ENCODE results near the gene ATP5IF1. TPM values are rescaled to one million over a fixed set of nuclear protein-coding genes. Genes with fewer than 3 reads are reported as not detected.

ATP5IF1 gene
- total RNA-seq, 1 experiment from 2014 or later = 225 TPM

GRCh38 chr1:28208818-28209441, 27.0 kb upstream of the ATP5IF1 start:
- Histone ChIP-seq H3K36me3 (peaks cover 85% of the 10 kb centered on the region), H3K27me3 (replicated peaks) (no peaks in the 10 kb centered on the region), H3K9me3 (replicated peaks) (no peaks in the 10 kb centered on the region), H3K4me1 (replicated peaks) (no peaks in the 10 kb centered on the region), H3K27ac (no peak overlapping the region), H3K4me3 (no peak overlapping the region)
- peak; percentile 65 to 66 for DNase-seq (ENCODE audit: low read depth in 1 of 2, low spot score in 2 of 2)

- Histone ChIP-seq H3K9me3 (replicated peaks) (no peaks in the 10 kb centered on the region), H3K4me3 (no peak overlapping the region), H3K27ac (no peak overlapping the region), H3K27me3 (replicated peaks) (no peaks in the 10 kb centered on the region), H3K36me3 (peaks cover 85% of the 10 kb centered on the region), H3K4me1 (replicated peaks) (no peaks in the 10 kb centered on the region)
- DNase-seq (ENCODE audit: low read depth in 1 of 2, low spot score in 2 of 2) = no peak
Measured at GRCh38 chr1:28209700-28210099, 26.2 kb upstream of the ATP5IF1 start.

GRCh38 chr1:28213315-28213714, 22.6 kb upstream of the ATP5IF1 start:
- Histone ChIP-seq H3K9me3 (replicated peaks) (no peaks in the 10 kb centered on the region), H3K36me3 (peaks cover 59% of the 10 kb centered on the region), H3K27me3 (replicated peaks) (no peaks in the 10 kb centered on the region), H3K27ac (no peak overlapping the region), H3K4me1 (replicated peaks) (no peaks in the 10 kb centered on the region), H3K4me3 (no peak overlapping the region)
- no peak for DNase-seq (ENCODE audit: low read depth in 1 of 2, low spot score in 2 of 2)

- Histone ChIP-seq H3K27ac (no peak overlapping the region), H3K36me3 (peaks cover 68% of the 10 kb centered on the region), H3K27me3 (replicated peaks) (no peaks in the 10 kb centered on the region), H3K4me3 (no peak overlapping the region), H3K9me3 (replicated peaks) (no peaks in the 10 kb centered on the region), H3K4me1 (replicated peaks) (peaks cover 10% of the 10 kb centered on the region)
- DNase-seq (ENCODE audit: low read depth in 1 of 2, low spot score in 2 of 2) = no peak
Measured at GRCh38 chr1:28229089-28229488, 6.8 kb upstream of the ATP5IF1 start.

- no peaks in the 10 kb centered on the region for H3K27me3 ChIP-seq (replicated peaks)
- no peak overlapping the region for H3K4me3 ChIP-seq
- H3K27ac ChIP-seq = no peak overlapping the region
- H3K9me3 ChIP-seq (replicated peaks) = no peaks in the 10 kb centered on the region
- DNase-seq (ENCODE audit: low read depth in 1 of 2, low spot score in 2 of 2) = no peak
- H3K36me3 ChIP-seq = peaks cover 58% of the 10 kb centered on the region
- peaks cover 12% of the 10 kb centered on the region for H3K4me1 ChIP-seq (replicated peaks)
Measured at GRCh38 chr1:28229996-28230395, 5.9 kb upstream of the ATP5IF1 start.

- peak within 1 kb of the TSS; percentile 78 for H3K4me3 ChIP-seq
- peak; percentile 78 to 94 for DNase-seq (ENCODE audit: low read depth in 1 of 2, low spot score in 2 of 2)
- H3K9me3 ChIP-seq (replicated peaks) = no peaks in the 10 kb centered on the region
- H3K27me3 ChIP-seq (replicated peaks) = no peaks in the 10 kb centered on the region
- H3K36me3 ChIP-seq = peaks cover 44% of the 10 kb centered on the region
- H3K27ac ChIP-seq = peak within 1 kb of the TSS; percentile 51
- H3K4me1 ChIP-seq (replicated peaks) = peaks cover 24% of the 10 kb centered on the region
Measured at GRCh38 chr1:28232558-28233263, 3.2 kb upstream of the ATP5IF1 start, which contains the start of gene DNAJC8. TSS of gene DNAJC8 (minus strand) at chr1:28233029. CDS start at chr1:28232998, 31 bp downstream.

- Histone ChIP-seq H3K27me3 (replicated peaks) (no peaks in the 10 kb centered on the region), H3K4me3 (peak overlapping the region; percentile 78), H3K9me3 (replicated peaks) (no peaks in the 10 kb centered on the region), H3K27ac (no peak overlapping the region), H3K4me1 (replicated peaks) (peaks cover 24% of the 10 kb centered on the region), H3K36me3 (peaks cover 46% of the 10 kb centered on the region)
- DNase-seq (ENCODE audit: low read depth in 1 of 2, low spot score in 2 of 2) = no peak
Measured at GRCh38 chr1:28233264-28233606, 2.7 kb upstream of the ATP5IF1 start.

- Histone ChIP-seq H3K27me3 (replicated peaks) (no peaks in the 10 kb centered on the region), H3K36me3 (peaks cover 21% of the 10 kb centered on the region), H3K9me3 (replicated peaks) (no peaks in the 10 kb centered on the region), H3K4me3 (peak overlapping the region; percentile 68), H3K27ac (no peak overlapping the region), H3K4me1 (replicated peaks) (peaks cover 18% of the 10 kb centered on the region)
- DNase-seq (ENCODE audit: low read depth in 1 of 2, low spot score in 2 of 2) = no peak
Measured at GRCh38 chr1:28236656-28237322, 865 bp downstream of the ATP5IF1 start.

GRCh38 chr1:28239004-28239403, 3.1 kb downstream of the ATP5IF1 start:
- no peaks in the 10 kb centered on the region for H3K9me3 ChIP-seq (replicated peaks)

GRCh38 chr1:28240024-28240423, 4.1 kb downstream of the ATP5IF1 start:
- Histone ChIP-seq H3K4me1 (replicated peaks) (peaks cover 12% of the 10 kb centered on the region), H3K27me3 (replicated peaks) (no peaks in the 10 kb centered on the region), H3K27ac (no peak overlapping the region), H3K36me3 (peaks cover 16% of the 10 kb centered on the region), H3K9me3 (replicated peaks) (no peaks in the 10 kb centered on the region), H3K4me3 (no peak overlapping the region)
- DNase-seq (ENCODE audit: low read depth in 1 of 2, low spot score in 2 of 2) = no peak

More at GRCh38 chr1:28239004-28239403, 3.1 kb downstream of the ATP5IF1 start:
- Histone ChIP-seq H3K27me3 (replicated peaks) (no peaks in the 10 kb centered on the region), H3K36me3 (peaks cover 16% of the 10 kb centered on the region), H3K4me1 (replicated peaks) (peaks cover 14% of the 10 kb centered on the region), H3K27ac (no peak overlapping the region), H3K4me3 (no peak overlapping the region)
- DNase-seq (ENCODE audit: low read depth in 1 of 2, low spot score in 2 of 2) = no peak

- peaks cover 13% of the 10 kb centered on the region for H3K36me3 ChIP-seq
- H3K4me3 ChIP-seq = no peak overlapping the region
- H3K9me3 ChIP-seq (replicated peaks) = no peaks in the 10 kb centered on the region
- H3K27me3 ChIP-seq (replicated peaks) = no peaks in the 10 kb centered on the region
- DNase-seq (ENCODE audit: low read depth in 1 of 2, low spot score in 2 of 2) = no peak
- H3K4me1 ChIP-seq (replicated peaks) = peaks cover 5% of the 10 kb centered on the region
- no peak overlapping the region for H3K27ac ChIP-seq
Measured at GRCh38 chr1:28241638-28242241, 5.8 kb downstream of the ATP5IF1 start.

GRCh38 chr1:28243685-28244311, 7.9 kb downstream of the ATP5IF1 start:
- Histone ChIP-seq H3K9me3 (replicated peaks) (no peaks in the 10 kb centered on the region), H3K36me3 (no peaks in the 10 kb centered on the region), H3K27ac (no peak overlapping the region), H3K4me1 (replicated peaks) (peaks cover 14% of the 10 kb centered on the region), H3K27me3 (replicated peaks) (no peaks in the 10 kb centered on the region), H3K4me3 (no peak overlapping the region)
- no peak for DNase-seq (ENCODE audit: low read depth in 1 of 2, low spot score in 2 of 2)

GRCh38 chr1:28244549-28245251, 8.8 kb downstream of the ATP5IF1 start:
- H3K36me3 ChIP-seq = no peaks in the 10 kb centered on the region
- no peak for DNase-seq (ENCODE audit: low read depth in 1 of 2, low spot score in 2 of 2)
- no peaks in the 10 kb centered on the region for H3K27me3 ChIP-seq (replicated peaks)
- no peaks in the 10 kb centered on the region for H3K9me3 ChIP-seq (replicated peaks)
- no peak overlapping the region for H3K4me3 ChIP-seq
- H3K4me1 ChIP-seq (replicated peaks) = peaks cover 23% of the 10 kb centered on the region
- no peak overlapping the region for H3K27ac ChIP-seq
